ENCODE measurements around the gene BMP6.

BMP6 gene

DNA sequence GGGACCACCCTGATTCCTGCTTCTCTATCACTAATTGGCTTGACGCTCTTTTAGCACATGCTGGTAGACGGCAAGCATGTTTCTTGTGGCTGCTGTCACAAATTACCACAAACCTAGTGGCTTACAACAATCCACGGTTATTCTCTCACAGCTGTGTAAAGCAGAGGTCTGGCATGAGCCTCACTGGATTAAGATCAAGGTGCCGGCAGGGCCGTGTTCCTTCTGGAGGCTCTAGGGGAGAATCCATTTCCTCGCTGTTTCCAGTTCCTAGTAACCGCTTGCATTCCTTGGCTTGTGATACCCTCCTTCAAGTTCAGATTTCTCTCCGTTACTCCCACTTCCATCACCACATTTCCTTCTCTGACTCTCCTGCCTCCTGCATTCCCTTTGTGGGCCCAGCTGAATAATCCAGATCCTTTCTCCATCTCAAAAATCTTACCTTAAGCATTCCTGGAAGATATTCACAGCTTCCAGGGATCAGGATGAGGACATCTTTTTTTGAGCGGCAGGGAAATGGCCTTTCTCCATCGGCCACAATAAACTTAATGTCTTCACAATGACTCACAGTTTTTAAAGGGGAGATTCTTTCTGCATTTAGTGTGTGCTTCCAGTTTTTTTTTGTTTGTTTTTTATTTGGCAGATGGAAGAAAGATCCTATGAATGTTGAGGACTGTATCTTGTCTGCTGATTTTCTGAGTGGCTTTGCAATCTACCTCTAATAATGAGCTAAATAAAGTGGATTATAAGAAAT, 39.9 kb downstream of the BMP6 start:
- H3K27ac ChIP-seq: no peak overlapping the region
- no peak for TF ChIP-seq ZFX (IDR thresholded peaks at IDR 0.05; ENCODE audit: borderline replicate concordance)
- no peak for TF ChIP-seq CTCF (IDR thresholded peaks at IDR 0.05)

GRCh38 chr6:7769702-7770101, 43.8 kb downstream of the BMP6 start:
- H3K27ac ChIP-seq: no peak overlapping the region
- TF ChIP-seq CTCF (IDR thresholded peaks at IDR 0.05) (no peak), ZFX (IDR thresholded peaks at IDR 0.05; ENCODE audit: borderline replicate concordance) (no peak)

- H3K27ac ChIP-seq: no peak overlapping the region
- TF ChIP-seq ZFX (IDR thresholded peaks at IDR 0.05; ENCODE audit: borderline replicate concordance) (no peak), CTCF (IDR thresholded peaks at IDR 0.05) (no peak)
Measured at GRCh38 chr6:7770111-7770510, 44.2 kb downstream of the BMP6 start.

DNA sequence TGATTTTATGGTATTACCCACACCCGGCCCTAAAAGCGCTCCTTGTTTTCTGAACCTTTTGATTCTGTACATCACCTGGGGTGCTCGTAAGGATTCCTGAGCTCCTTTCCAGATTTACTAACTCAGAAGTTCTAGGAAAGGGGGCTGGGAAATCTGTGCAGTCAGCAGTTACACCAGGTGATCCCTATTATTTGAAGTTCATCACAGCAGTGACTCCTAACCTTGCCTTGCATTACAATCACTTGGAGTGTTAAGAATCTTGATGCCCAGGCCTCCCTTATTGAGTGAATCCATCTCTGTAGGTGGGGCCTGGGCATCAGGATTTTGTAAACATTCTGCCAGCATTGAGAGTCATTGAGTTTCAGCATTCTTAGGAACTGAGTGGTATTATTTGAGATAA, 44.7 kb downstream of the BMP6 start:
- TF ChIP-seq ZFX (IDR thresholded peaks at IDR 0.05; ENCODE audit: borderline replicate concordance): no peak
- no peak for TF ChIP-seq CTCF (IDR thresholded peaks at IDR 0.05)
- no peak overlapping the region for H3K27ac ChIP-seq

DNA sequence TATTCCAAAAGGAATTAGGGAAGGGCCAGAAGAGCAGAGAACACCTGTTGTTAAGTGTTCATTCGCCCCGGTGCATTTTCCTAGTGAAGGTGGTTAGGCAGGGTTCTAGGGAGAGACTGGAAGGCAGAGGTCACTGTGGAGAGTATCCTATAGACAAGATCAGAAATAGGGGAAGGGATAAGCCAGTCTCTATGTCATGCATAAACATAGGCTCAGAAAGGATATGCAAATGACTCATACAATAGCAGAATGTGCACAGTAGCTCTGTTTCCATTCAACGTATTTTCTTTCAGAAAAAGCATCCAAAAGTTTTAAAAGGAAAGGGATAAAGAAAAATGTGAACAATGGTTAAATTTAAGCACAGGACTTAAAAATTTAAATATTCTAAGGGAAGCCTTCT, 47.4 kb downstream of the BMP6 start:
- no peak overlapping the region for H3K27ac ChIP-seq
- TF ChIP-seq CTCF (IDR thresholded peaks at IDR 0.05) (no peak), ZFX (IDR thresholded peaks at IDR 0.05; ENCODE audit: borderline replicate concordance) (no peak)

GRCh38 chr6:7773914-7774313, 48.0 kb downstream of the BMP6 start:
- H3K27ac ChIP-seq: no peak overlapping the region
- TF ChIP-seq ZFX (IDR thresholded peaks at IDR 0.05; ENCODE audit: borderline replicate concordance) (no peak), CTCF (IDR thresholded peaks at IDR 0.05) (no peak)

- TF ChIP-seq ZFX (IDR thresholded peaks at IDR 0.05; ENCODE audit: borderline replicate concordance) (no peak), CTCF (IDR thresholded peaks at IDR 0.05) (no peak)
- no peak overlapping the region for H3K27ac ChIP-seq
Measured at GRCh38 chr6:7776509-7776908, 50.6 kb downstream of the BMP6 start.

All from 22Rv1 (cell line).